GM12878 (cell line): Measurements from ENCODE around the gene ATP5PB.

Experiments used
- ATF7 ChIP-seq: fragments of 450-650 bp; IDR thresholded peaks from 2 replicates; pipeline ENCODE4 v1.6.1; 2016; ENCODE audit warnings: low read depth, mild to moderate bottlenecking
- CBX3 ChIP-seq: fragments of 200-600 bp; sonication (generic); IDR thresholded peaks from 2 replicates; pipeline ENCODE4 v1.6.1; 2016; ENCODE audit warnings: low read depth, borderline replicate concordance
- CHD2 ChIP-seq: IDR thresholded peaks from 2 replicates; pipeline ENCODE4 v1.6.1; 2011; ENCODE audit warnings: low read depth, low read length, improper control_type of control experiment, borderline replicate concordance
- EP300 ChIP-seq, 2 experiments: fragments of 150-350 bp in 1 of 2; IDR thresholded peaks; 2 replicates each; pipeline ENCODE4 v1.6.1; 2011 to 2012; ENCODE audit warnings: low read depth in 2 of 2, low read length in 2 of 2, borderline replicate concordance in 1 of 2, improper control_type of control experiment in 1 of 2, inconsistent platforms in 1 of 2; ENCODE audit not compliant: control insufficient read depth in 1 of 2
- JUNB ChIP-seq: IDR thresholded peaks from 2 replicates; pipeline ENCODE4 v1.6.1; 2016; ENCODE audit warnings: antibody characterized with exemption, mild to moderate bottlenecking
- KLF5 ChIP-seq: fragments of 450-650 bp; IDR thresholded peaks from 2 replicates; pipeline ENCODE4 v1.6.1; 2014; ENCODE audit warnings: mild to moderate bottlenecking; ENCODE audit not compliant: partially characterized antibody
- POLR2A ChIP-seq: IDR thresholded peaks from 2 replicates; pipeline ENCODE4 v1.6.1; 2011; ENCODE audit warnings: low read depth, mild to moderate bottlenecking, low read length
- RCOR1 ChIP-seq: conservative IDR thresholded peaks from 2 replicates; pipeline ENCODE4 v1.6.1; 2012; ENCODE audit warnings: low read depth, low read length, improper control_type of control experiment
- ZNF207 ChIP-seq: fragments of 450-650 bp; IDR thresholded peaks from 2 replicates; pipeline ENCODE4 v1.6.1; 2014; ENCODE audit warnings: antibody characterized with exemption, mild to moderate bottlenecking, borderline replicate concordance
- ZNF24 ChIP-seq: fragments of 450-650 bp; IDR thresholded peaks from 2 replicates; pipeline ENCODE4 v1.6.1; 2017; ENCODE audit warnings: antibody characterized with exemption, mild to moderate bottlenecking
- ZNF274 ChIP-seq: IDR thresholded peaks from one replicate; pipeline ENCODE4 v1.8.0; 2011; ENCODE audit not compliant: insufficient read length, insufficient read depth
- TF ChIP-seq, protein P1 (sequence below), 3 experiments: IDR thresholded peaks in 2 of 3; conservative IDR thresholded peaks in 1 of 3; 2 replicates each; pipeline ENCODE4 v1.5.1; 2011; ENCODE audit warnings: low read depth in 3 of 3, low read length in 3 of 3, mild to moderate bottlenecking in 3 of 3, control low read depth in 2 of 3, moderate library complexity in 2 of 3, inconsistent platforms in 1 of 3, mixed read lengths in 1 of 3; ENCODE audit not compliant: control insufficient read depth in 2 of 3, insufficient read depth in 1 of 3; ENCODE audit errors: extremely low read depth in 1 of 3
- TF ChIP-seq, protein P2 (sequence below): IDR thresholded peaks from 2 replicates; pipeline ENCODE4 v1.6.1; 2012; ENCODE audit warnings: low read depth, low read length, improper control_type of control experiment
- TF ChIP-seq, protein P3 (sequence below): IDR thresholded peaks from 2 replicates; pipeline ENCODE4 v1.6.1; 2011; ENCODE audit warnings: borderline replicate concordance, low read depth, mild to moderate bottlenecking, moderate library complexity, low read length; ENCODE audit not compliant: insufficient read depth, poor library complexity, severe bottlenecking

DNA sequence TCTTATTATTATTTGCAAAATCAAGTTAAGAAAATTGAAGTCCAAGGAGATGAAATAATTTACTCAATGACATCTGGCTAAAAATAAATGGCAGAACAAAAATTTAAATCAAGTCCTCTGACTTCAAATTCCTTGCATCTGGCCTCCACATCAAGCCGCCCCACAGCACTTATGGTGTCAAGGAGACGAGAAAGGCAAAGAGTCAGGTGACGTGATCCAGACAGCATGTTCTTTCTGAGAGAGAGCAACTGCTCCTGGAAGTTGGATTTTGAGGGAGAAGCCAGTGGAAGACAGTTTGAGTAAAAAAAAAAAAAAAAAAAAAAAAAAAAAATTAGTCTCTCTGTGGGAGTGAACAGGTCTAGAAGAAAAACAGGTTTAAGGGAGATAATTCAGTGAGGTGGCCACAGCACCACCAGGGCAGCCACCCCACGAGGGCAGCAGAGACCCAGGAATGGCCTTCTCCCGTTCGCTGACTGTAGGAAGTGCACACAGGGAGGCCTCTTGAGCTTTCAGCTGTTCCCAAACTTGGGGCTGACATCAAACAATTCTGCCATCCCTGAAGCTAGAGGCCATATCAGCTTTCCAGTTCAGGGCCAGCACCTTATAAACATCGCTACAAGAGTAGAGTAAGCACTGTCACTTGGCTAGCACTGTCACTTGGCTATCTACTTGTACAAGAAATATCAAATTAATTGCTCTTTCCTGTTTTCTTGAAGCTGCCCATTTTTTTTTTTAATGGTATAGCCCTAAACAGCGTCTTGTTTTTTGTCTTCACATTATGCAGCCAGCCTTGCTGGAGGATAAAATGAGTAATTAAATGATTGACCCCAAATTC lies 32.3 kb downstream of the ATP5PB start:
- TF ChIP-seq, protein P1, sequence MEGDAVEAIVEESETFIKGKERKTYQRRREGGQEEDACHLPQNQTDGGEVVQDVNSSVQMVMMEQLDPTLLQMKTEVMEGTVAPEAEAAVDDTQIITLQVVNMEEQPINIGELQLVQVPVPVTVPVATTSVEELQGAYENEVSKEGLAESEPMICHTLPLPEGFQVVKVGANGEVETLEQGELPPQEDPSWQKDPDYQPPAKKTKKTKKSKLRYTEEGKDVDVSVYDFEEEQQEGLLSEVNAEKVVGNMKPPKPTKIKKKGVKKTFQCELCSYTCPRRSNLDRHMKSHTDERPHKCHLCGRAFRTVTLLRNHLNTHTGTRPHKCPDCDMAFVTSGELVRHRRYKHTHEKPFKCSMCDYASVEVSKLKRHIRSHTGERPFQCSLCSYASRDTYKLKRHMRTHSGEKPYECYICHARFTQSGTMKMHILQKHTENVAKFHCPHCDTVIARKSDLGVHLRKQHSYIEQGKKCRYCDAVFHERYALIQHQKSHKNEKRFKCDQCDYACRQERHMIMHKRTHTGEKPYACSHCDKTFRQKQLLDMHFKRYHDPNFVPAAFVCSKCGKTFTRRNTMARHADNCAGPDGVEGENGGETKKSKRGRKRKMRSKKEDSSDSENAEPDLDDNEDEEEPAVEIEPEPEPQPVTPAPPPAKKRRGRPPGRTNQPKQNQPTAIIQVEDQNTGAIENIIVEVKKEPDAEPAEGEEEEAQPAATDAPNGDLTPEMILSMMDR (IDR thresholded peaks at IDR 0.05 in 2 of 3, conservative IDR thresholded peaks at IDR 0.05 in 1 of 3; ENCODE audit: control insufficient read depth in 2 of 3, extremely low read depth in 1 of 3, insufficient read depth in 1 of 3, low read depth in 3 of 3, low read length in 3 of 3), result peak; percentile 79 to 97 (median 83)
- TF ChIP-seq, protein P2, sequence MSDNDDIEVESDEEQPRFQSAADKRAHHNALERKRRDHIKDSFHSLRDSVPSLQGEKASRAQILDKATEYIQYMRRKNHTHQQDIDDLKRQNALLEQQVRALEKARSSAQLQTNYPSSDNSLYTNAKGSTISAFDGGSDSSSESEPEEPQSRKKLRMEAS, result no peak
- TF ChIP-seq KLF5 (no peak), ATF7 (no peak), EP300 (IDR thresholded peaks at IDR 0.05; ENCODE audit: borderline replicate concordance in 1 of 2, control insufficient read depth in 1 of 2, low read depth in 2 of 2, low read length in 2 of 2) (no peak), RCOR1 (no peak), ZNF207 (no peak), JUNB (no peak), CBX3 (no peak), ZNF274 (no peak), CHD2 (no peak), ZNF24 (no peak), POLR2A (no peak)
- TF ChIP-seq, protein P3, sequence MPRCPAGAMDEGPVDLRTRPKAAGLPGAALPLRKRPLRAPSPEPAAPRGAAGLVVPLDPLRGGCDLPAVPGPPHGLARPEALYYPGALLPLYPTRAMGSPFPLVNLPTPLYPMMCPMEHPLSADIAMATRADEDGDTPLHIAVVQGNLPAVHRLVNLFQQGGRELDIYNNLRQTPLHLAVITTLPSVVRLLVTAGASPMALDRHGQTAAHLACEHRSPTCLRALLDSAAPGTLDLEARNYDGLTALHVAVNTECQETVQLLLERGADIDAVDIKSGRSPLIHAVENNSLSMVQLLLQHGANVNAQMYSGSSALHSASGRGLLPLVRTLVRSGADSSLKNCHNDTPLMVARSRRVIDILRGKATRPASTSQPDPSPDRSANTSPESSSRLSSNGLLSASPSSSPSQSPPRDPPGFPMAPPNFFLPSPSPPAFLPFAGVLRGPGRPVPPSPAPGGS, result no peak
